Body of pancreas (tissue), 4 donors: ENCODE results near the gene FGF12.

Experiments used
- CTCF ChIP-seq, 7 experiments: fragments of 450-650 bp in 4 of 7; fragments of 200-600 bp in 3 of 7; sonication (generic) in 3 of 7; IDR thresholded peaks; one replicate each; pipeline ENCODE4 v1.5.1; 2016 to 2019; ENCODE audit warnings: antibody characterized with exemption in 7 of 7
- POLR2A ChIP-seq, 3 donors: fragments of 450-650 bp; IDR thresholded peaks; one replicate each; pipeline ENCODE4 v1.6.1; 2016; ENCODE audit warnings: antibody characterized with exemption in 3 of 3, mild to moderate bottlenecking in 2 of 3

DNA sequence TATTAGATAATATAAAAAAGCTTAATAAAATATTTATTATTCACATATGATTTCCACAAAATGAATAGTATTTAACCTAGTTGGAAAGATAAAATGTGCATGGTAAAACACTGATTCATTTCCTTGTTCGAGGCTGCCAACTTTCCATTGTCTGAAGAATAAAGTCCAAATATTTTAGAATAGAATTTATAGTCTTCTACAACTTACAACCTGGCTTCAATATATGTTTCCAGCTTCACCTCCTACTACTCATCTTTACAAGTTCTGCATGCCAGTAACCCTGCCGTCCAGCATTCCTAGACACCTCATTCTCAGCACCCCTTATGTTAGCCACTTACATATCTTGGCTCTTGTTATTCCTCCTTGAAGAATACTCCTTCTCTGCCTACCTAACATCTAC lies 244.5 kb downstream of the FGF12 start:
- TF ChIP-seq CTCF (IDR thresholded peaks at IDR 0.05) = no peak
- no peak for TF ChIP-seq POLR2A (IDR thresholded peaks at IDR 0.05)
